Gastroesophageal sphincter (tissue), 4 donors: ENCODE measurements around the gene TMTC2. TPM values are rescaled to one million over a fixed set of nuclear protein-coding genes. Genes with fewer than 3 reads are reported as not detected.

ENCODE experiments used
- ATAC-seq: fragments of 150-250 bp; one replicate; pipeline ENCODE4 v1.9.1; 2016; ENCODE audit warnings: mild to moderate bottlenecking, moderate library complexity
- H3K27ac ChIP-seq, 4 donors: fragments of 200-600 bp; sonication (generic) in 3 of 4; 1 replicate in 3 of 4; 2 replicates in 1 of 4; pipeline ENCODE4 v1.5.1; 2016 to 2019
- H3K27me3 ChIP-seq: fragments of 200-600 bp; sonication (generic); one replicate; pipeline ENCODE4 v1.5.1; 2019
- H3K36me3 ChIP-seq, 2 donors: fragments of 200-600 bp; sonication (generic); one replicate each; pipeline ENCODE4 v1.5.1; 2019; ENCODE audit warnings: control low read depth in 1 of 2
- H3K4me1 ChIP-seq, 3 donors: fragments of 200-600 bp; sonication (generic); 1 replicate in 2 of 3; 2 replicates in 1 of 3; pipeline ENCODE4 v1.5.1; 2016 to 2019; ENCODE audit warnings: control low read depth in 2 of 3
- H3K4me3 ChIP-seq, 2 donors: fragments of 200-600 bp; sonication (generic); one replicate each; pipeline ENCODE4 v1.5.1; 2019; ENCODE audit warnings: mild to moderate bottlenecking in 1 of 2, moderate library complexity in 1 of 2
- H3K9me3 ChIP-seq, 3 donors: fragments of 200-600 bp; sonication (generic); one replicate each; pipeline ENCODE4 v1.5.1; 2017 to 2019; ENCODE audit warnings: control low read depth in 2 of 3
- EP300 ChIP-seq: sonication (generic); formaldehyde crosslinking; IDR thresholded peaks from one replicate; pipeline ENCODE4 v1.6.1; 2017; ENCODE audit warnings: antibody characterized with exemption, mild to moderate bottlenecking
- POLR2A ChIP-seq, 2 donors: fragments of 450-650 bp; IDR thresholded peaks; one replicate each; pipeline ENCODE4 v1.6.1; 2017; ENCODE audit warnings: antibody characterized with exemption in 2 of 2, mild to moderate bottlenecking in 2 of 2, moderate library complexity in 1 of 2
- POLR2AphosphoS5 ChIP-seq: sonication (generic); formaldehyde crosslinking; IDR thresholded peaks from one replicate; pipeline ENCODE4 v1.6.1; 2017; ENCODE audit warnings: antibody characterized with exemption
- WGBS, 2 donors: methylation state at CpG; one replicate each; pipeline ENCODE4 v1.1.5; 2018; ENCODE audit warnings: low coverage in 1 of 2; 5-methylcytosine and 5-hydroxymethylcytosine counted together
- total RNA-seq, 4 donors: library from RNA; depleted of rRNA; stranded (reverse); fragments of >200 nt; gene quantifications; one replicate each; pipeline ENCODE4 v1.1.0, GENCODE V29; 2016
- TF ChIP-seq, protein P1 (sequence below), 4 experiments: fragments of 200-600 bp in 2 of 4; fragments of 450-650 bp in 2 of 4; sonication (generic) in 1 of 4; IDR thresholded peaks; one replicate each; pipeline ENCODE4 v1.5.1; 2017 to 2019; ENCODE audit warnings: antibody characterized with exemption in 4 of 4, mild to moderate bottlenecking in 2 of 4, moderate library complexity in 2 of 4

Gene TMTC2
- total RNA-seq, 4 donors from 2014 or later = 7.4 to 21.8 (median 16.0) TPM

GRCh38 chr12:82648259-82648909 lies 38.3 kb upstream of the TMTC2 start:
- 72 to 80% methylated on average over 4 to 5 of the region's 5 CpGs for WGBS, 2 donors
- ATAC-seq = no peak
- Histone ChIP-seq H3K27ac (no peak overlapping the region), H3K36me3 (no peaks in the 10 kb centered on the region), H3K9me3 (no peaks in the 10 kb centered on the region), H3K27me3 (no peaks in the 10 kb centered on the region), H3K4me1 (no peaks in the 10 kb centered on the region), H3K4me3 (no peak overlapping the region)
- TF ChIP-seq EP300 (no peak), POLR2A (IDR thresholded peaks at IDR 0.05) (no peak), POLR2AphosphoS5 (no peak)
- TF ChIP-seq, protein P1, sequence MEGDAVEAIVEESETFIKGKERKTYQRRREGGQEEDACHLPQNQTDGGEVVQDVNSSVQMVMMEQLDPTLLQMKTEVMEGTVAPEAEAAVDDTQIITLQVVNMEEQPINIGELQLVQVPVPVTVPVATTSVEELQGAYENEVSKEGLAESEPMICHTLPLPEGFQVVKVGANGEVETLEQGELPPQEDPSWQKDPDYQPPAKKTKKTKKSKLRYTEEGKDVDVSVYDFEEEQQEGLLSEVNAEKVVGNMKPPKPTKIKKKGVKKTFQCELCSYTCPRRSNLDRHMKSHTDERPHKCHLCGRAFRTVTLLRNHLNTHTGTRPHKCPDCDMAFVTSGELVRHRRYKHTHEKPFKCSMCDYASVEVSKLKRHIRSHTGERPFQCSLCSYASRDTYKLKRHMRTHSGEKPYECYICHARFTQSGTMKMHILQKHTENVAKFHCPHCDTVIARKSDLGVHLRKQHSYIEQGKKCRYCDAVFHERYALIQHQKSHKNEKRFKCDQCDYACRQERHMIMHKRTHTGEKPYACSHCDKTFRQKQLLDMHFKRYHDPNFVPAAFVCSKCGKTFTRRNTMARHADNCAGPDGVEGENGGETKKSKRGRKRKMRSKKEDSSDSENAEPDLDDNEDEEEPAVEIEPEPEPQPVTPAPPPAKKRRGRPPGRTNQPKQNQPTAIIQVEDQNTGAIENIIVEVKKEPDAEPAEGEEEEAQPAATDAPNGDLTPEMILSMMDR (IDR thresholded peaks at IDR 0.05) = no peak

- no peaks in the 10 kb centered on the region for H3K27me3 ChIP-seq
- H3K4me1 ChIP-seq = no peaks in the 10 kb centered on the region
- no peak overlapping the region for H3K27ac ChIP-seq
- 52 to 55% methylated on average over 2 to 3 of the region's 3 CpGs for WGBS, 2 donors
- no peaks in the 10 kb centered on the region for H3K9me3 ChIP-seq
- H3K36me3 ChIP-seq = no peaks in the 10 kb centered on the region
- no peak for TF ChIP-seq POLR2A (IDR thresholded peaks at IDR 0.05)
- TF ChIP-seq EP300 = no peak
- TF ChIP-seq POLR2AphosphoS5 = no peak
- TF ChIP-seq, protein P1 (IDR thresholded peaks at IDR 0.05) = no peak
- no peak overlapping the region for H3K4me3 ChIP-seq
- ATAC-seq = no peak
Observed at GRCh38 chr12:82650627-82651337, 35.9 kb upstream of the TMTC2 start.

DNA sequence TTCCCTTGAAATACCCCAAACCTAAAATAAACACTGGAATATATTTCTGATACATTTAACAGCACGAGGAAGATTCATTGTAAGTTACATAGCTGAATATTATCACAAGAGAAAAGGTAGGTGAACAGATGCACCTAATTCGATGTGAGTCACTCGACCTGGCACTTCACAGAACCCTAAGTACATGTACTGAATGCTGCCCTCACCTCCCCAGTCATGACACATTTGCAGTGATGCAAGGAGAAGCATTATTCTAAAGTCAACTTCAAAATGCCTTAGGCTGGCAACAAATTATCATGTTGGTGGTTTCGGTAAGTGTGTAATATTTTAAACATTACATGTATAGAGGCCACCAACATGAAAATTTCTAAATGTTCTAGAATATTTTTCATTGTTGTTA lies 35.2 kb upstream of the TMTC2 start:
- WGBS, 2 donors = 82 to 89% methylated on average over 4 of the region's 4 CpGs
- H3K4me3 ChIP-seq = no peak overlapping the region
- no peak for ATAC-seq
- no peaks in the 10 kb centered on the region for H3K4me1 ChIP-seq
- H3K9me3 ChIP-seq = no peaks in the 10 kb centered on the region
- H3K27me3 ChIP-seq = no peaks in the 10 kb centered on the region
- H3K27ac ChIP-seq = no peak overlapping the region
- no peaks in the 10 kb centered on the region for H3K36me3 ChIP-seq
- TF ChIP-seq POLR2AphosphoS5 (no peak), POLR2A (IDR thresholded peaks at IDR 0.05) (no peak), EP300 (no peak)
- TF ChIP-seq, protein P1 (IDR thresholded peaks at IDR 0.05) = no peak

DNA sequence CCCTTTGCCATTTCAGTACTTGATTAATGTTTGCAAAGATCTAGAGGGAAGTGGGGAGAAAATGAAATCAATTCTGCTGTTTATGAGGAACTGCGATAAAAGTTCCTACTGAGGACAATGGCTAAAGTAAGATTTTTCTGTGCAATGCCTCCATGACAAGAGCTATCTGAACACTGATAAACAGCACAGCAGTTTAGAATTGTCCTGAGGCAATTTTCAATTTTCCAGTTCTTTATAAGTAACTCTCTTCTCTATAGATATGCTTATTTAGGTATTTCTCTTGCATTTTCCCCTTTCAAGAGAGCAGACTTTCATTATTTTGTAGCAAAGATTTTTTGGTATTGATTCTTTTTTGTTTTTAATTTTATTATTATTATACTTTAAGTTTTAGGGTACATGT lies 34.6 kb upstream of the TMTC2 start:
- TF ChIP-seq, protein P1 (IDR thresholded peaks at IDR 0.05) = no peak
- TF ChIP-seq POLR2A (IDR thresholded peaks at IDR 0.05) = no peak
- TF ChIP-seq EP300 = no peak
- no peak for TF ChIP-seq POLR2AphosphoS5
- WGBS, 2 donors = 86 to 100% methylated on average over 1 of the region's 1 CpG
- Histone ChIP-seq H3K27ac (no peak overlapping the region), H3K9me3 (no peaks in the 10 kb centered on the region), H3K4me1 (no peaks in the 10 kb centered on the region), H3K4me3 (no peak overlapping the region), H3K36me3 (no peaks in the 10 kb centered on the region), H3K27me3 (no peaks in the 10 kb centered on the region)
- ATAC-seq = no peak

DNA sequence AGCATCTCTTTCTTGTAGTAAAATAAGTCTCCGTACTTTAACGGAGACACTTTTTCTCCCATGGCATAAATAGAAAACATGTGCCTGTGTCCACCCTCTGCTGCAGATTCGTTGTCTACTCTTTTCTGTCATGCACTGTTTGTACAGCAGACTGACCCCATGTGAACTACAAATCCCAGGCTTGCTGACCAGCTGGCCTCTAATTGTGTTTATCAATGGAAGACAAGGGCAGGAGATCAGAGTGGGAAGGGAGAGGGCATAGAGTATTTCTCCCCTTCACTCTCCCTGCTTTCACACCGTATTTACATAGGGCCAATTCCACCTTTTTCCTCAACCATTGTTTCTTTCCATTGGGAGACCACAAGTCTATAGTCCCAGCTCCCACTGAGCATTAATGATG lies 31.0 kb upstream of the TMTC2 start:
- WGBS, 2 donors = 40 to 57% methylated on average over 4 of the region's 4 CpGs
- TF ChIP-seq EP300 (no peak), POLR2AphosphoS5 (no peak), POLR2A (IDR thresholded peaks at IDR 0.05) (no peak)
- TF ChIP-seq, protein P1 (IDR thresholded peaks at IDR 0.05) = no peak
- no peak overlapping the region for H3K4me3 ChIP-seq
- no peaks in the 10 kb centered on the region for H3K9me3 ChIP-seq
- H3K36me3 ChIP-seq = no peaks in the 10 kb centered on the region
- H3K27me3 ChIP-seq = no peaks in the 10 kb centered on the region
- H3K27ac ChIP-seq = no peak overlapping the region
- no peaks in the 10 kb centered on the region for H3K4me1 ChIP-seq
- no peak for ATAC-seq
